HepG2 (cell line): ENCODE data around the gene COL9A1. TPM values are rescaled to one million over a fixed set of nuclear protein-coding genes. Genes with fewer than 3 reads are reported as not detected.

Experiments used
- ATAC-seq: fragments of 200-7000 bp; cut with Tn5 transposase; 3 replicates; pipeline ENCODE4 v1.9.1; 2020; ENCODE audit warnings: mild to moderate bottlenecking, moderate library complexity
- BruUV-seq: library from RNA; stranded (reverse); fragments of 400-500 nt; replicated peaks from 2 replicates; lab custom pipeline; 2021; lab: Mats Ljungman, UMichigan
- CTCF ChIA-PET: fragments of 300-600 bp; formaldehyde crosslinking; extraction: SDS; loops from one replicate; lab custom pipeline; 2021; ENCODE audit warnings: low total read pairs, inconsistent platforms, low intra/inter-chr PET ratio; lab: Yijun Ruan, JAX
- POLR2A ChIA-PET: fragments of 350-600 bp; sonication (Branson Sonifier 250); formaldehyde crosslinking; loops from one replicate; lab custom pipeline; 2020; ENCODE audit warnings: antibody characterized with exemption, inconsistent platforms; lab: Yijun Ruan, JAX
- DNase-seq: peaks from one replicate; pipeline ENCODE4 v3.0.0-alpha.2; 2015; ENCODE audit warnings: low spot score
- FAIRE-seq: peaks from 3 replicates; lab custom pipeline; 2011; peaks lifted over from hg19 to GRCh38; lab: Jason Lieb, UNC
- H2AFZ ChIP-seq: one replicate; pipeline ENCODE4 v1.6.1; 2011; ENCODE audit warnings: low read length, inconsistent platforms
- H3K27ac ChIP-seq: fragments of 300-600 bp; 3 replicates; pipeline ENCODE4 v1.8.0; 2011; ENCODE audit warnings: mixed run types, mild to moderate bottlenecking, mixed read lengths, low read length, inconsistent platforms; ENCODE audit not compliant: insufficient read depth; ENCODE audit errors: extremely low read length
- H3K27me3 ChIP-seq, 2 experiments: fragments of 200-600 bp in 1 of 2; 2 replicates in 1 of 2; 3 replicates in 1 of 2; pipeline versions ENCODE4 v1.6.0 to v1.8.0; 2011; ENCODE audit warnings: low read length in 2 of 2, mild to moderate bottlenecking in 2 of 2, moderate library complexity in 2 of 2, inconsistent platforms in 1 of 2; ENCODE audit not compliant: insufficient read depth in 2 of 2, control insufficient read depth in 1 of 2
- H3K36me3 ChIP-seq, 2 experiments: fragments of 200-600 bp in 1 of 2; replicated peaks in 1 of 2; 2 replicates in 1 of 2; 3 replicates in 1 of 2; pipeline versions ENCODE4 v1.5.1 to v1.8.0; 2011; ENCODE audit warnings: low read length in 2 of 2, inconsistent platforms in 1 of 2; ENCODE audit not compliant: insufficient read depth in 2 of 2, control insufficient read depth in 1 of 2
- H3K4me1 ChIP-seq: 2 replicates; pipeline ENCODE4 v1.5.1; 2012; ENCODE audit warnings: low read length, inconsistent platforms; ENCODE audit not compliant: insufficient read depth
- H3K4me2 ChIP-seq: 2 replicates; pipeline ENCODE4 v1.6.0; 2011; ENCODE audit warnings: low read depth, low read length, inconsistent platforms
- H3K4me3 ChIP-seq, 3 experiments: fragments of 200-600 bp in 1 of 3; sonication (generic), shearing (Covaris generic) in 1 of 3; replicated peaks in 1 of 3; 2 replicates each; pipeline ENCODE4 v1.5.1; 2011 to 2016; ENCODE audit warnings: low read length in 3 of 3, inconsistent platforms in 2 of 3, low read depth in 2 of 3, mild to moderate bottlenecking in 2 of 3, control low read depth in 1 of 3, mixed read lengths in 1 of 3; ENCODE audit not compliant: insufficient read depth in 1 of 3
- H3K79me2 ChIP-seq: one replicate; pipeline ENCODE4 v1.6.1; 2011; ENCODE audit warnings: low read length, inconsistent platforms; ENCODE audit not compliant: insufficient read depth
- H3K9ac ChIP-seq: 2 replicates; pipeline ENCODE4 v1.6.0; 2011; ENCODE audit warnings: mild to moderate bottlenecking, low read depth, low read length, inconsistent platforms; ENCODE audit not compliant: insufficient read depth
- H3K9me3 ChIP-seq: 2 replicates; pipeline ENCODE4 v1.5.1; 2012; ENCODE audit warnings: mild to moderate bottlenecking, low read length
- H4K20me1 ChIP-seq: 2 replicates; pipeline ENCODE4 v1.6.0; 2011; ENCODE audit warnings: inconsistent platforms, mild to moderate bottlenecking, low read length, moderate library complexity; ENCODE audit not compliant: insufficient read depth
- DR1 ChIP-seq: sonication (generic); formaldehyde crosslinking; IDR thresholded peaks from 2 replicates; pipeline ENCODE4 v1.8.0; 2021; ENCODE audit warnings: mild to moderate bottlenecking, missing genetic modification reagents, inconsistent platforms
- E2F1 ChIP-seq: sonication (generic); formaldehyde crosslinking; IDR thresholded peaks from 2 replicates; pipeline ENCODE4 v1.5.0; 2020; ENCODE audit warnings: missing genetic modification reagents
- ISL2 ChIP-seq: sonication (generic); formaldehyde crosslinking; IDR thresholded peaks from 2 replicates; pipeline ENCODE4 v1.5.0; 2020; ENCODE audit warnings: missing genetic modification reagents
- KLF13 ChIP-seq: sonication (generic); formaldehyde crosslinking; IDR thresholded peaks from 2 replicates; pipeline ENCODE4 v1.4.0; 2020; ENCODE audit warnings: mild to moderate bottlenecking, missing genetic modification reagents
- NFYC ChIP-seq: IDR thresholded peaks from 2 replicates; pipeline ENCODE4 v1.6.1; 2016; ENCODE audit warnings: missing genetic modification reagents, missing compliant biosample characterization
- TERF1 ChIP-seq: sonication (generic); formaldehyde crosslinking; IDR thresholded peaks from 2 replicates; pipeline ENCODE4 v1.8.0; 2022; ENCODE audit warnings: mild to moderate bottlenecking, missing genetic modification reagents, moderate library complexity
- ZNF253 ChIP-seq: sonication (generic); formaldehyde crosslinking; IDR thresholded peaks from 2 replicates; pipeline ENCODE4 v1.8.0; 2022; ENCODE audit warnings: mild to moderate bottlenecking, missing genetic modification reagents, borderline replicate concordance
- WGBS: methylation state at CpG from one replicate; pipeline ENCODE4 v1.1.6; 2017; ENCODE audit warnings: low lambda C conversion rate; 5-methylcytosine and 5-hydroxymethylcytosine counted together
- in situ Hi-C: cut with HindIII; loops from 2 replicates; pipeline ENCODE4 v1.10.0; 2017; ENCODE audit warnings: low pct_unique_long_range_greater_than_20kb; ENCODE audit not compliant: extremely low pct_ligation_motif_present
- intact Hi-C: fragments of 100-400 bp; cut with micrococcal nuclease; formaldehyde crosslinking; loops from one replicate; pipeline ENCODE4 v1.10.0; 2022; ENCODE audit not compliant: unreplicated experiment
- polyA plus RNA-seq, 8 experiments: library from polyadenylated mRNA; depleted of rRNA in 3 of 8; stranded (reverse) in 7 of 8; unstranded in 1 of 8; fragments of >200 nt; fragmentation: Illumina TruSeq in 4 of 8; extraction: Trizol in 4 of 8; gene quantifications; 2 replicates each; pipeline versions ENCODE4 v1.2.1 to v1.2.3, GENCODE V29; 2011 to 2016; ENCODE audit warnings: low read depth in 4 of 8, missing spikeins in 1 of 8, mixed read lengths in 1 of 8; ENCODE audit not compliant: insufficient read depth in 1 of 8
- total RNA-seq, 5 experiments: library from RNA; depleted of rRNA; stranded (reverse); fragments of >200 nt; fragmentation: Illumina TruSeq; extraction: Trizol; gene quantifications; 2 replicates each; pipeline ENCODE4 v1.2.3, GENCODE V29; 2016; ENCODE audit warnings: low read depth in 1 of 5
- TF ChIP-seq, protein P1 (sequence below), 2 experiments: fragments of 450-650 bp in 1 of 2; sonication (generic) in 1 of 2; formaldehyde crosslinking in 1 of 2; IDR thresholded peaks; 2 replicates each; pipeline versions ENCODE4 v1.6.1 to v1.8.0; 2016 to 2022; ENCODE audit warnings: antibody characterized with exemption in 1 of 2, mild to moderate bottlenecking in 1 of 2, missing genetic modification reagents in 1 of 2
- TF ChIP-seq, protein P2 (sequence below): sonication (generic); formaldehyde crosslinking; IDR thresholded peaks from 2 replicates; pipeline ENCODE4 v1.8.1; 2023; ENCODE audit warnings: mild to moderate bottlenecking, missing genetic modification reagents, borderline replicate concordance

Gene COL9A1
- total and polyA plus RNA-seq, 2 of the 13 experiments (the other 11 are each of a cell fraction or from before 2014, with no cell fraction given): 0.08 TPM; not detected in 1

GRCh38 chr6:70186461-70186860 lies 116.4 kb downstream of the COL9A1 start:
- Histone ChIP-seq H3K27ac (no peak overlapping the region), H3K9ac (no peak overlapping the region), H3K27me3 (no peaks in the 10 kb centered on the region), H3K36me3 (no peaks in the 10 kb centered on the region), H3K4me2 (no peak overlapping the region), H2AFZ (no peak overlapping the region), H3K4me1 (no peaks in the 10 kb centered on the region), H3K9me3 (no peaks in the 10 kb centered on the region), H4K20me1 (no peaks in the 10 kb centered on the region), H3K79me2 (no peaks in the 10 kb centered on the region), H3K4me3 (no peak overlapping the region)
- ChIA-PET CTCF (no interaction called here), POLR2A (no interaction called here)
- intact Hi-C loops (no loop called here), in situ Hi-C loops (no loop called here)
- no peak for TF ChIP-seq KLF13 (CRISPR knock-in tag)
- TF ChIP-seq, protein P1, sequence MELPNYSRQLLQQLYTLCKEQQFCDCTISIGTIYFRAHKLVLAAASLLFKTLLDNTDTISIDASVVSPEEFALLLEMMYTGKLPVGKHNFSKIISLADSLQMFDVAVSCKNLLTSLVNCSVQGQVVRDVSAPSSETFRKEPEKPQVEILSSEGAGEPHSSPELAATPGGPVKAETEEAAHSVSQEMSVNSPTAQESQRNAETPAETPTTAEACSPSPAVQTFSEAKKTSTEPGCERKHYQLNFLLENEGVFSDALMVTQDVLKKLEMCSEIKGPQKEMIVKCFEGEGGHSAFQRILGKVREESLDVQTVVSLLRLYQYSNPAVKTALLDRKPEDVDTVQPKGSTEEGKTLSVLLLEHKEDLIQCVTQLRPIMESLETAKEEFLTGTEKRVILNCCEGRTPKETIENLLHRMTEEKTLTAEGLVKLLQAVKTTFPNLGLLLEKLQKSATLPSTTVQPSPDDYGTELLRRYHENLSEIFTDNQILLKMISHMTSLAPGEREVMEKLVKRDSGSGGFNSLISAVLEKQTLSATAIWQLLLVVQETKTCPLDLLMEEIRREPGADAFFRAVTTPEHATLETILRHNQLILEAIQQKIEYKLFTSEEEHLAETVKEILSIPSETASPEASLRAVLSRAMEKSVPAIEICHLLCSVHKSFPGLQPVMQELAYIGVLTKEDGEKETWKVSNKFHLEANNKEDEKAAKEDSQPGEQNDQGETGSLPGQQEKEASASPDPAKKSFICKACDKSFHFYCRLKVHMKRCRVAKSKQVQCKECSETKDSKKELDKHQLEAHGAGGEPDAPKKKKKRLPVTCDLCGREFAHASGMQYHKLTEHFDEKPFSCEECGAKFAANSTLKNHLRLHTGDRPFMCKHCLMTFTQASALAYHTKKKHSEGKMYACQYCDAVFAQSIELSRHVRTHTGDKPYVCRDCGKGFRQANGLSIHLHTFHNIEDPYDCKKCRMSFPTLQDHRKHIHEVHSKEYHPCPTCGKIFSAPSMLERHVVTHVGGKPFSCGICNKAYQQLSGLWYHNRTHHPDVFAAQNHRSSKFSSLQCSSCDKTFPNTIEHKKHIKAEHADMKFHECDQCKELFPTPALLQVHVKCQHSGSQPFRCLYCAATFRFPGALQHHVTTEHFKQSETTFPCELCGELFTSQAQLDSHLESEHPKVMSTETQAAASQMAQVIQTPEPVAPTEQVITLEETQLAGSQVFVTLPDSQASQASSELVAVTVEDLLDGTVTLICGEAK (IDR thresholded peaks at IDR 0.05): no peak
- TF ChIP-seq, protein P1 (CRISPR knock-in tag; IDR thresholded peaks at IDR 0.05): no peak
- no peak for TF ChIP-seq TERF1 (CRISPR knock-in tag)
- TF ChIP-seq ZNF253 (CRISPR knock-in tag): no peak
- TF ChIP-seq ISL2 (CRISPR knock-in tag): no peak
- no peak for TF ChIP-seq NFYC (CRISPR knock-in tag)
- TF ChIP-seq DR1 (CRISPR knock-in tag): no peak
- TF ChIP-seq, protein P2, sequence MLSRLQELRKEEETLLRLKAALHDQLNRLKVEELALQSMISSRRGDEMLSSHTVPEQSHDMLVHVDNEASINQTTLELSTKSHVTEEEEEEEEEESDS (CRISPR knock-in tag): no peak
- TF ChIP-seq E2F1 (CRISPR knock-in tag): no peak
- no peak for FAIRE-seq
- 46% methylated on average over 1 of the region's 1 CpG for WGBS
- no TSS peak for BruUV-seq
- DNase-seq: no peak
- no peak for ATAC-seq
